Osteocyte (in vitro differentiated cells): ENCODE results near the gene FKBP8. TPM values are rescaled to one million over a fixed set of nuclear protein-coding genes. Genes with fewer than 3 reads are reported as not detected.

Experiments
- DNase-seq: peaks from one replicate; pipeline ENCODE4 v3.0.0; 2021; ENCODE audit warnings: mixed read lengths; ENCODE audit not compliant: unreplicated experiment; ENCODE audit errors: extremely low spot score
- H3K27ac Mint-ChIP-seq: one replicate; pipeline ENCODE4 v1.8.0; 2021; ENCODE audit warnings: mild to moderate bottlenecking, mixed read lengths; ENCODE audit not compliant: unreplicated experiment
- H3K27me3 Mint-ChIP-seq: one replicate; pipeline ENCODE4 v1.8.0; 2021; ENCODE audit warnings: mixed read lengths; ENCODE audit not compliant: unreplicated experiment
- H3K36me3 Mint-ChIP-seq: one replicate; pipeline ENCODE4 v1.8.0; 2021; ENCODE audit warnings: mixed read lengths; ENCODE audit not compliant: unreplicated experiment
- H3K4me1 Mint-ChIP-seq: one replicate; pipeline ENCODE4 v1.8.0; 2021; ENCODE audit warnings: mixed read lengths; ENCODE audit not compliant: unreplicated experiment
- H3K4me3 Mint-ChIP-seq: one replicate; pipeline ENCODE4 v1.8.0; 2021; ENCODE audit warnings: mild to moderate bottlenecking, moderate library complexity, mixed read lengths; ENCODE audit not compliant: unreplicated experiment
- H3K9me3 Mint-ChIP-seq: one replicate; pipeline ENCODE4 v1.8.0; 2021; ENCODE audit warnings: mixed read lengths; ENCODE audit not compliant: unreplicated experiment
- CTCF ChIP-seq: fragments of 200-600 bp; sonication (generic); IDR thresholded peaks from 2 replicates; pipeline ENCODE4 v1.5.0; 2021; ENCODE audit warnings: antibody characterized with exemption, mild to moderate bottlenecking, moderate library complexity
- total RNA-seq: library from RNA; stranded (reverse); gene quantifications from 2 replicates; pipeline ENCODE4 v1.2.1, GENCODE V29; 2021

Gene FKBP8
- total RNA-seq, 1 donor from 2014 or later, result 242 TPM

GRCh38 chr19:18499055-18499775, 44.2 kb downstream of the FKBP8 start:
- no peaks in the 10 kb centered on the region for H3K36me3 Mint-ChIP-seq
- H3K4me1 Mint-ChIP-seq, result peaks cover 71% of the 10 kb centered on the region
- peak overlapping the region; percentile 91 for H3K27ac Mint-ChIP-seq
- TF ChIP-seq CTCF, result no peak
- H3K9me3 Mint-ChIP-seq, result no peaks in the 10 kb centered on the region
- DNase-seq, result no peak
- no peak overlapping the region for H3K4me3 Mint-ChIP-seq
- H3K27me3 Mint-ChIP-seq, result no peaks in the 10 kb centered on the region

- H3K9me3 Mint-ChIP-seq, result no peaks in the 10 kb centered on the region
- H3K27ac Mint-ChIP-seq, result no peak overlapping the region
- H3K4me1 Mint-ChIP-seq, result peaks cover 69% of the 10 kb centered on the region
- no peak for TF ChIP-seq CTCF
- no peak overlapping the region for H3K4me3 Mint-ChIP-seq
- no peaks in the 10 kb centered on the region for H3K36me3 Mint-ChIP-seq
- no peaks in the 10 kb centered on the region for H3K27me3 Mint-ChIP-seq
- no peak for DNase-seq
These were observed 46.5 kb downstream of the FKBP8 start for GRCh38 chr19:18496980-18497256.

- H3K4me1 Mint-ChIP-seq, result peaks cover 70% of the 10 kb centered on the region
- no peaks in the 10 kb centered on the region for H3K27me3 Mint-ChIP-seq
- no peaks in the 10 kb centered on the region for H3K9me3 Mint-ChIP-seq
- no peak overlapping the region for H3K4me3 Mint-ChIP-seq
- TF ChIP-seq CTCF, result no peak
- no peaks in the 10 kb centered on the region for H3K36me3 Mint-ChIP-seq
- H3K27ac Mint-ChIP-seq, result peak overlapping the region; percentile 52
- DNase-seq, result no peak
These were observed 47.0 kb downstream of the FKBP8 start for GRCh38 chr19:18496167-18496979.

- Mint-ChIP-seq H3K4me1 (peaks cover 60% of the 10 kb centered on the region), H3K9me3 (no peaks in the 10 kb centered on the region), H3K27me3 (no peaks in the 10 kb centered on the region), H3K36me3 (no peaks in the 10 kb centered on the region), H3K27ac (no peak overlapping the region), H3K4me3 (no peak overlapping the region)
- DNase-seq, result no peak
- TF ChIP-seq CTCF, result no peak
These were observed 48.0 kb downstream of the FKBP8 start for GRCh38 chr19:18495204-18495911.

GRCh38 chr19:18494267-18494607, 49.1 kb downstream of the FKBP8 start:
- no peak for DNase-seq
- no peak for TF ChIP-seq CTCF
- Mint-ChIP-seq H3K27me3 (no peaks in the 10 kb centered on the region), H3K27ac (peak overlapping the region; percentile 76), H3K4me1 (peaks cover 49% of the 10 kb centered on the region), H3K4me3 (no peak overlapping the region), H3K36me3 (no peaks in the 10 kb centered on the region), H3K9me3 (no peaks in the 10 kb centered on the region)
